Neural progenitor cell (in vitro differentiated cells): ENCODE measurements around the gene RRBP1. TPM values are rescaled to one million over a fixed set of nuclear protein-coding genes. Genes with fewer than 3 reads are reported as not detected.

Experiments used
- DNase-seq: peaks from one replicate; pipeline ENCODE4 v3.0.0-alpha.2; 2016; ENCODE audit warnings: low spot score
- H2AFZ ChIP-seq: fragments of 200-600 bp; sonication (generic); replicated peaks from 2 replicates; pipeline ENCODE4 v1.6.1; 2016; ENCODE audit warnings: antibody characterized with exemption
- H3F3A ChIP-seq: fragments of 200-600 bp; sonication (generic); 2 replicates; pipeline ENCODE4 v1.6.1; 2016; ENCODE audit warnings: antibody characterized with exemption, low read depth
- H3K27ac ChIP-seq: fragments of 200-600 bp; sonication (generic); 2 replicates; pipeline ENCODE4 v1.5.1; 2016; ENCODE audit warnings: mild to moderate bottlenecking
- H3K27me3 ChIP-seq: fragments of 200-600 bp; sonication (generic); 2 replicates; pipeline ENCODE4 v1.6.1; 2016; ENCODE audit warnings: mild to moderate bottlenecking, moderate library complexity
- H3K36me3 ChIP-seq: fragments of 200-600 bp; sonication (generic); 2 replicates; pipeline ENCODE4 v1.5.1; 2016
- H3K4me1 ChIP-seq: fragments of 200-600 bp; sonication (generic); 2 replicates; pipeline ENCODE4 v1.6.1; 2016; ENCODE audit warnings: mixed run types
- H3K4me2 ChIP-seq: fragments of 200-600 bp; sonication (generic); 2 replicates; pipeline ENCODE4 v1.6.1; 2016
- H3K4me3 ChIP-seq: fragments of 200-600 bp; sonication (generic); 2 replicates; pipeline ENCODE4 v1.5.1; 2016
- H3K79me2 ChIP-seq: fragments of 200-600 bp; sonication (generic); 2 replicates; pipeline ENCODE4 v1.6.1; 2016; ENCODE audit warnings: low read depth
- H3K9ac ChIP-seq: fragments of 200-600 bp; sonication (generic); 2 replicates; pipeline ENCODE4 v1.6.1; 2016
- H3K9me3 ChIP-seq: fragments of 200-600 bp; sonication (generic); 2 replicates; pipeline ENCODE4 v1.5.1; 2016; ENCODE audit warnings: low read depth
- H4K20me1 ChIP-seq: fragments of 200-600 bp; sonication (generic); 2 replicates; pipeline ENCODE4 v1.6.1; 2016; ENCODE audit warnings: low read depth
- H3K27ac Mint-ChIP-seq: 3 replicates; pipeline ENCODE4 v1.8.0; 2021; ENCODE audit warnings: mixed read lengths
- H3K27me3 Mint-ChIP-seq: 2 replicates; pipeline ENCODE4 v1.8.0; 2022; ENCODE audit warnings: low read depth, mild to moderate bottlenecking, inconsistent platforms, moderate library complexity, mixed read lengths; ENCODE audit not compliant: insufficient read depth
- H3K36me3 Mint-ChIP-seq: 3 replicates; pipeline ENCODE4 v1.8.0; 2021; ENCODE audit warnings: mixed read lengths
- H3K4me1 Mint-ChIP-seq: 3 replicates; pipeline ENCODE4 v1.8.0; 2021; ENCODE audit warnings: mixed read lengths
- H3K4me3 Mint-ChIP-seq: 3 replicates; pipeline ENCODE4 v1.8.0; 2021; ENCODE audit warnings: mild to moderate bottlenecking, moderate library complexity, mixed read lengths
- H3K9me3 Mint-ChIP-seq: 3 replicates; pipeline ENCODE4 v1.8.0; 2020; ENCODE audit warnings: mixed read lengths
- CTCF ChIP-seq: fragments of 200-600 bp; sonication (generic); IDR thresholded peaks from 2 replicates; pipeline ENCODE4 v1.5.1; 2017; ENCODE audit warnings: antibody characterized with exemption, mild to moderate bottlenecking
- EZH2 ChIP-seq: fragments of 200-600 bp; sonication (generic); IDR thresholded peaks from 2 replicates; pipeline ENCODE4 v1.6.1; 2017; ENCODE audit warnings: antibody characterized with exemption, mild to moderate bottlenecking, moderate library complexity
- EZH2phosphoT487 ChIP-seq: fragments of 200-600 bp; sonication (generic); IDR thresholded peaks from 2 replicates; pipeline ENCODE4 v1.6.1; 2017; ENCODE audit warnings: antibody characterized with exemption
- total RNA-seq: library from RNA; depleted of rRNA; stranded (reverse); fragments of >200 nt; gene quantifications from 2 replicates; pipeline ENCODE4 v1.2.3, GENCODE V29; 2015; ENCODE audit warnings: low replicate concordance

The RRBP1 gene
- total RNA-seq, 1 donor from 2014 or later, result 18.2 TPM

DNA sequence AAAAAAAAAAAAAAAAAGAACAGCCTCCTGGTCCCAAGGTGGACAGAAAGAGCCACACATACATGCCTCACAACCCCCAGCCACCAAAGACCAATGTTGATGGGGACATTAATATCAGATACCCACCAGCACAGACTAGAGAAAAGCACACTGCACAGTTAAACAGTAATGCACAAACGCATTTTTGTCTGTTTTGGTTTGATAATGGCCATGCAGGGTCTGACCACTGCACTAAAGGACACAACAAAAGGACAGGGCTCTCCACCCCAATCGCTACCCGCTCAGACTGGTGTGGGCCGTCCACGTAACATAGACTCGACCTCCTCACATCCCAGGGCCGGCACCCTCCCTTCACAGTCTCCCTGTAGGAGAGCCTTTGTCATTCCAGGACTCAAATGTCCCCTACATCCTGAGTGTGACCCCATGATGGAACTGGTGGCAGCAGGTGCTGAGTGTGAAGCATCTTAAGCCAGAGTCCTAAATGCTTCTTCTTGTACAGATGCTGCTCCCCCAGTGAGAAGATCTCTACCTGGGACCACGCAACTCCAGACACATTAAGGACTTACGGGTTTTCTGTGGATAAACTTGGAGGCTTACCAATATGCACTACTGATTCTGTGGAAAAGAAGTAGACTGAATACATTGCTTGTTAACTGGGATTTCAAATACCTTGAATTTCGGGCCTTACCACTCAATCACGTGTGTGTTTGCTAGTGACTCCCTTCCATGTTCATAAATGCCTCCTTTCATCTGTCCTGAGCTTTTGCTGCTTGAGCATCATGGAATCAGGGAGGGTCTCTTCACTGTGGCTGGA, 28.0 kb downstream of the RRBP1 start:
- Histone ChIP-seq H3K36me3 (no peaks in the 10 kb centered on the region), H3K4me1 (peaks cover 3% of the 10 kb centered on the region), H4K20me1 (peaks cover 34% of the 10 kb centered on the region), H3K27me3 (no peaks in the 10 kb centered on the region), H3K4me2 (no peak overlapping the region), H3K4me3 (no peak overlapping the region), H3K79me2 (no peaks in the 10 kb centered on the region), H3K9ac (no peak overlapping the region), H3F3A (peaks cover 3% of the 10 kb centered on the region), H3K27ac (no peak overlapping the region), H2AFZ (no peak overlapping the region), H3K9me3 (no peaks in the 10 kb centered on the region)
- TF ChIP-seq EZH2 (no peak), EZH2phosphoT487 (no peak), CTCF (no peak)
- Mint-ChIP-seq H3K27me3 (peaks cover 6% of the 10 kb centered on the region), H3K4me1 (peaks cover 27% of the 10 kb centered on the region), H3K36me3 (peaks cover 35% of the 10 kb centered on the region), H3K4me3 (no peak overlapping the region), H3K9me3 (peaks cover 6% of the 10 kb centered on the region), H3K27ac (peak overlapping the region; percentile 50)
- no peak for DNase-seq

- H3K27me3 ChIP-seq, result no peaks in the 10 kb centered on the region
- TF ChIP-seq EZH2phosphoT487, result no peak
- TF ChIP-seq EZH2, result no peak
- no peak for TF ChIP-seq CTCF
- DNase-seq, result no peak
- no peak overlapping the region for H3K9ac ChIP-seq
- no peaks in the 10 kb centered on the region for H3K9me3 ChIP-seq
- no peak overlapping the region for H3K27ac ChIP-seq
- H3K9me3 Mint-ChIP-seq, result peaks cover 2% of the 10 kb centered on the region
- peaks cover 21% of the 10 kb centered on the region for H3K36me3 Mint-ChIP-seq
- H3F3A ChIP-seq, result peaks cover 13% of the 10 kb centered on the region
- no peak overlapping the region for H3K27ac Mint-ChIP-seq
- H3K4me2 ChIP-seq, result no peak overlapping the region
- no peak overlapping the region for H2AFZ ChIP-seq
- H3K4me1 ChIP-seq, result peaks cover 14% of the 10 kb centered on the region
- H3K4me1 Mint-ChIP-seq, result peaks cover 37% of the 10 kb centered on the region
- no peak overlapping the region for H3K4me3 Mint-ChIP-seq
- H4K20me1 ChIP-seq, result peaks cover 50% of the 10 kb centered on the region
- H3K4me3 ChIP-seq, result no peak overlapping the region
- peaks cover 9% of the 10 kb centered on the region for H3K79me2 ChIP-seq
- no peaks in the 10 kb centered on the region for H3K36me3 ChIP-seq
- H3K27me3 Mint-ChIP-seq, result peaks cover 12% of the 10 kb centered on the region
Measured at GRCh38 chr20:17652411-17652810, 29.6 kb downstream of the RRBP1 start.

GRCh38 chr20:17651760-17652388, 30.2 kb downstream of the RRBP1 start:
- H4K20me1 ChIP-seq, result peaks cover 55% of the 10 kb centered on the region
- TF ChIP-seq CTCF (no peak), EZH2phosphoT487 (no peak), EZH2 (no peak)

More at GRCh38 chr20:17651760-17652388, 30.2 kb downstream of the RRBP1 start:
- Mint-ChIP-seq H3K9me3 (no peaks in the 10 kb centered on the region), H3K27me3 (peaks cover 12% of the 10 kb centered on the region), H3K4me1 (peaks cover 41% of the 10 kb centered on the region), H3K27ac (no peak overlapping the region), H3K4me3 (no peak overlapping the region), H3K36me3 (peaks cover 15% of the 10 kb centered on the region)
- H3K79me2 ChIP-seq, result peaks cover 12% of the 10 kb centered on the region
- no peaks in the 10 kb centered on the region for H3K9me3 ChIP-seq
- DNase-seq, result no peak
- H3K4me2 ChIP-seq, result no peak overlapping the region
- no peak overlapping the region for H3K4me3 ChIP-seq
- H2AFZ ChIP-seq, result no peak overlapping the region
- no peaks in the 10 kb centered on the region for H3K36me3 ChIP-seq
- H3K27me3 ChIP-seq, result no peaks in the 10 kb centered on the region
- peaks cover 13% of the 10 kb centered on the region for H3F3A ChIP-seq
- H3K9ac ChIP-seq, result no peak overlapping the region
- H3K27ac ChIP-seq, result no peak overlapping the region
- H3K4me1 ChIP-seq, result peaks cover 19% of the 10 kb centered on the region
